Upper lobe of left lung (tissue), 4 donors: ENCODE measurements around the gene OR8B8.

ENCODE experiments used
- EP300 ChIP-seq, 4 donors: sonication (generic); formaldehyde crosslinking; IDR thresholded peaks; one replicate each; pipeline ENCODE4 v1.5.1; 2017; ENCODE audit warnings: antibody characterized with exemption in 4 of 4, control low read depth in 2 of 4
- POLR2A ChIP-seq, 4 donors: fragments of 450-650 bp; IDR thresholded peaks; one replicate each; pipeline ENCODE4 v1.5.1; 2016 to 2017; ENCODE audit warnings: antibody characterized with exemption in 4 of 4, mild to moderate bottlenecking in 2 of 4
- TF ChIP-seq, protein P1 (sequence below), 6 experiments: fragments of 450-650 bp in 4 of 6; fragments of 200-600 bp in 2 of 6; sonication (generic) in 2 of 6; IDR thresholded peaks; one replicate each; pipeline ENCODE4 v1.5.1; 2016 to 2019; ENCODE audit warnings: antibody characterized with exemption in 6 of 6

DNA sequence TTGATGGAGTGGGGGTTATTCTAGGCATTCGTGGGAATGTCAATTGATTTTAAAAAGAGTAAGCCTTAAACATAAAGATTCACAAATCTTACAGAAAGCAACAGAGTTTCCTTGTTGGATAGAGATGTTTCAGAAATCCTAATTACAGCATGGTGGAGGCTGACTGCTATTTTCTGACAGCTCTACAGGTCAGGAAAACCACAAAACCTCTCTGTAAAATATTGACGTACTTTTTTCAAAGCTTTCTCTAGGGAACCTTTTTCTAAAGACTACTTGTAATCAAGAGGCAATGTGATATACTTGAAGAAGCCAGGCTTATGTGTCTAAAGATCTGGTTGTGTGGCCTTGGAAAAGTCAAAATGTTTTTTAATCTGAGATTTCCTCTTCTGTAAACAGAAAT is 9.1 kb upstream of the OR8B8 start:
- no peak for TF ChIP-seq POLR2A (IDR thresholded peaks at IDR 0.05)
- TF ChIP-seq EP300 (IDR thresholded peaks at IDR 0.05) = no peak
- TF ChIP-seq, protein P1, sequence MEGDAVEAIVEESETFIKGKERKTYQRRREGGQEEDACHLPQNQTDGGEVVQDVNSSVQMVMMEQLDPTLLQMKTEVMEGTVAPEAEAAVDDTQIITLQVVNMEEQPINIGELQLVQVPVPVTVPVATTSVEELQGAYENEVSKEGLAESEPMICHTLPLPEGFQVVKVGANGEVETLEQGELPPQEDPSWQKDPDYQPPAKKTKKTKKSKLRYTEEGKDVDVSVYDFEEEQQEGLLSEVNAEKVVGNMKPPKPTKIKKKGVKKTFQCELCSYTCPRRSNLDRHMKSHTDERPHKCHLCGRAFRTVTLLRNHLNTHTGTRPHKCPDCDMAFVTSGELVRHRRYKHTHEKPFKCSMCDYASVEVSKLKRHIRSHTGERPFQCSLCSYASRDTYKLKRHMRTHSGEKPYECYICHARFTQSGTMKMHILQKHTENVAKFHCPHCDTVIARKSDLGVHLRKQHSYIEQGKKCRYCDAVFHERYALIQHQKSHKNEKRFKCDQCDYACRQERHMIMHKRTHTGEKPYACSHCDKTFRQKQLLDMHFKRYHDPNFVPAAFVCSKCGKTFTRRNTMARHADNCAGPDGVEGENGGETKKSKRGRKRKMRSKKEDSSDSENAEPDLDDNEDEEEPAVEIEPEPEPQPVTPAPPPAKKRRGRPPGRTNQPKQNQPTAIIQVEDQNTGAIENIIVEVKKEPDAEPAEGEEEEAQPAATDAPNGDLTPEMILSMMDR (IDR thresholded peaks at IDR 0.05) = no peak
